ENCODE results near the gene PLEKHN1.
"Not testable (repeated sequence)": the region's sequence is repeated elsewhere in the genome, so short reads cannot be mapped to it uniquely, and the experiment has no call there.

DNA sequence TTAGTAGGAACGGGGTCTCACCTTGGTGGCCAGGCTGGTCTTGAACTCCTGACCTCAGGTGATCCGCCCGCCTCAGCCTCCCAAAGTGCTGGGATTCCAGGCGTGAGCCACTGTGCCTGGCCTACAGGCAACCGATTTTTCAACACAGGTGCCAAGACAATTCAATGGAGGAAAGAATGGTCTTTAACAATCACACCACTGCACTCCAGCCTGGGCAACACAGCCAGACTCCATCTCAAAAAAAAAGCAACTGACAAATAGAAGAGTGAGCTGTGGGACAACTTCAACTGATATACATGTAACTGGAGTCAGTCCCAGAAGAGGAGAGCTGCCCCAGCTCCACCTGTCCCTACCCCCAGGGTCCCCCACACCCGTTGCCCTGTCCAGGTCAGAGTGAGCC lies 28.3 kb downstream of the PLEKHN1 start:
- TF ChIP-seq CTCF (IDR thresholded peaks at IDR 0.05; ENCODE audit: low read length); EZH2 (optimal IDR thresholded peaks at IDR 0.05; ENCODE audit: low read depth, low read length): not testable (repeated sequence)
